HepG2 (cell line): Measurements from ENCODE around the gene SRCIN1. TPM values are rescaled to one million over a fixed set of nuclear protein-coding genes. Genes with fewer than 3 reads are reported as not detected.
A peak's percentile ranks its signal among the peaks of the same experiment; 100 is the strongest.

Experiments
- ATM ChIP-seq: fragments of 450-650 bp; IDR thresholded peaks from 2 replicates; pipeline ENCODE4 v1.7.1; 2017; ENCODE audit warnings: mild to moderate bottlenecking, borderline replicate concordance
- ATRX ChIP-seq: sonication (generic); formaldehyde crosslinking; IDR thresholded peaks from 2 replicates; pipeline ENCODE4 v1.4.0; 2020; ENCODE audit warnings: missing genetic modification reagents, borderline replicate concordance
- CERS6 ChIP-seq: sonication (generic); formaldehyde crosslinking; IDR thresholded peaks from 2 replicates; pipeline ENCODE4 v1.5.0; 2020; ENCODE audit warnings: missing genetic modification reagents
- CHCHD3 ChIP-seq: sonication (generic); formaldehyde crosslinking; IDR thresholded peaks from 2 replicates; pipeline ENCODE4 v1.8.0; 2022; ENCODE audit warnings: mild to moderate bottlenecking, missing genetic modification reagents, moderate library complexity
- EEA1 ChIP-seq: sonication (generic); formaldehyde crosslinking; IDR thresholded peaks from 2 replicates; pipeline ENCODE4 v1.5.1; 2020; ENCODE audit warnings: mild to moderate bottlenecking, missing genetic modification reagents, borderline replicate concordance
- FLYWCH1 ChIP-seq: sonication (generic); formaldehyde crosslinking; IDR thresholded peaks from 2 replicates; pipeline ENCODE4 v1.8.1; 2023; ENCODE audit warnings: mild to moderate bottlenecking, missing genetic modification reagents
- GABPB1 ChIP-seq: IDR thresholded peaks from 2 replicates; pipeline ENCODE4 v1.6.1; 2016; ENCODE audit warnings: mild to moderate bottlenecking, missing genetic modification reagents, moderate library complexity, missing compliant biosample characterization
- GFI1 ChIP-seq: sonication (generic); formaldehyde crosslinking; IDR thresholded peaks from 2 replicates; pipeline ENCODE4 v1.5.0; 2020; ENCODE audit warnings: missing genetic modification reagents, mild to moderate bottlenecking, borderline replicate concordance
- MED13 ChIP-seq: sonication (generic); formaldehyde crosslinking; IDR thresholded peaks from 2 replicates; pipeline ENCODE4 v1.5.0; 2020; ENCODE audit warnings: missing genetic modification reagents
- MYC ChIP-seq: sonication (generic); formaldehyde crosslinking; IDR thresholded peaks from 2 replicates; pipeline ENCODE4 v1.9.0; 2021; ENCODE audit warnings: missing genetic modification reagents, borderline replicate concordance
- PAX8 ChIP-seq: sonication (generic); formaldehyde crosslinking; IDR thresholded peaks from 2 replicates; pipeline ENCODE4 v1.8.0; 2022; ENCODE audit warnings: mild to moderate bottlenecking, missing genetic modification reagents, borderline replicate concordance
- SAFB2 ChIP-seq: sonication (generic); formaldehyde crosslinking; IDR thresholded peaks from 2 replicates; pipeline ENCODE4 v1.5.1; 2020; ENCODE audit warnings: missing genetic modification reagents, low read depth, mild to moderate bottlenecking, borderline replicate concordance
- SIN3B ChIP-seq: fragments of 150-350 bp; IDR thresholded peaks from 2 replicates; pipeline ENCODE4 v1.6.1; 2014; ENCODE audit warnings: low read length
- SMAD9 ChIP-seq: sonication (generic); formaldehyde crosslinking; IDR thresholded peaks from 2 replicates; pipeline ENCODE4 v1.5.1; 2020; ENCODE audit warnings: mild to moderate bottlenecking, missing genetic modification reagents
- ZBTB10 ChIP-seq: sonication (generic); formaldehyde crosslinking; IDR thresholded peaks from 2 replicates; pipeline ENCODE4 v1.4.0; 2020; ENCODE audit warnings: missing genetic modification reagents, borderline replicate concordance
- ZBTB25 ChIP-seq: IDR thresholded peaks from 2 replicates; pipeline ENCODE4 v1.6.1; 2018; ENCODE audit warnings: missing genetic modification reagents
- ZMYM3 ChIP-seq: sonication (generic); formaldehyde crosslinking; IDR thresholded peaks from 2 replicates; pipeline ENCODE4 v1.5.1; 2020; ENCODE audit warnings: mild to moderate bottlenecking, missing genetic modification reagents
- ZNF317 ChIP-seq: sonication (generic); formaldehyde crosslinking; IDR thresholded peaks from 2 replicates; pipeline ENCODE4 v1.5.0; 2020; ENCODE audit warnings: mild to moderate bottlenecking, missing genetic modification reagents
- ZNF335 ChIP-seq: sonication (generic); formaldehyde crosslinking; IDR thresholded peaks from 2 replicates; pipeline ENCODE4 v1.4.0; 2020; ENCODE audit warnings: missing genetic modification reagents
- ZNF362 ChIP-seq: sonication (generic); formaldehyde crosslinking; IDR thresholded peaks from 2 replicates; pipeline ENCODE4 v1.4.0; 2020; ENCODE audit warnings: missing genetic modification reagents, mild to moderate bottlenecking, borderline replicate concordance
- ZNF543 ChIP-seq: sonication (generic); formaldehyde crosslinking; IDR thresholded peaks from 2 replicates; pipeline ENCODE4 v1.4.0; 2020; ENCODE audit warnings: mild to moderate bottlenecking, missing genetic modification reagents
- polyA plus RNA-seq, 8 experiments: library from polyadenylated mRNA; depleted of rRNA in 3 of 8; stranded (reverse) in 7 of 8; unstranded in 1 of 8; fragments of >200 nt; fragmentation: Illumina TruSeq in 4 of 8; extraction: Trizol in 4 of 8; gene quantifications; 2 replicates each; pipeline versions ENCODE4 v1.2.1 to v1.2.3, GENCODE V29; 2011 to 2016; ENCODE audit warnings: low read depth in 4 of 8, missing spikeins in 1 of 8, mixed read lengths in 1 of 8; ENCODE audit not compliant: insufficient read depth in 1 of 8
- total RNA-seq, 5 experiments: library from RNA; depleted of rRNA; stranded (reverse); fragments of >200 nt; fragmentation: Illumina TruSeq; extraction: Trizol; gene quantifications; 2 replicates each; pipeline ENCODE4 v1.2.3, GENCODE V29; 2016; ENCODE audit warnings: low read depth in 1 of 5
- TF ChIP-seq, protein P1 (sequence below), 2 experiments: sonication (generic) in 1 of 2; formaldehyde crosslinking in 1 of 2; IDR thresholded peaks; 2 replicates each; pipeline versions ENCODE4 v1.5.1 to v1.6.1; 2011 to 2020; ENCODE audit warnings: borderline replicate concordance in 1 of 2, low read depth in 1 of 2, low read length in 1 of 2, mild to moderate bottlenecking in 1 of 2, missing genetic modification reagents in 1 of 2, moderate library complexity in 1 of 2

The SRCIN1 gene
- total and polyA plus RNA-seq, 2 of the 13 experiments (the other 11 are each of a cell fraction or from before 2014, with no cell fraction given) = 1.2 to 9.6 TPM

GRCh38 chr17:38584350-38584925 lies 21.3 kb downstream of the SRCIN1 start (continued):
- peak; percentile 57; the same call in 1 of the 2 replicates for TF ChIP-seq ZMYM3 (CRISPR knock-in tag)
- peak; percentile 73 for TF ChIP-seq GABPB1
- TF ChIP-seq CHCHD3 (CRISPR knock-in tag) = no peak
- TF ChIP-seq ATM = no peak
- no peak for TF ChIP-seq ZNF543 (CRISPR knock-in tag)
- no peak for TF ChIP-seq EEA1 (CRISPR knock-in tag)
- no peak for TF ChIP-seq SAFB2 (CRISPR knock-in tag)
- TF ChIP-seq PAX8 = no peak
- no peak for TF ChIP-seq GFI1
- TF ChIP-seq ZNF317 (CRISPR knock-in tag) = 0 out of 2 replicates have a peak, but pooled peaks have one; percentile 39
- no peak for TF ChIP-seq SIN3B
- TF ChIP-seq FLYWCH1 (CRISPR knock-in tag) = no peak
- TF ChIP-seq ZNF335 (CRISPR knock-in tag) = no peak
- TF ChIP-seq MYC (CRISPR knock-in tag) = no peak
- no peak for TF ChIP-seq MED13 (CRISPR knock-in tag)
- no peak for TF ChIP-seq ZNF362 (CRISPR knock-in tag)
- TF ChIP-seq SMAD9 (CRISPR knock-in tag) = no peak
- 0 out of 2 replicates have a peak, but pooled peaks have one; percentile 36 for TF ChIP-seq ZBTB25
- no peak for TF ChIP-seq ZBTB10 (CRISPR knock-in tag)
- no peak for TF ChIP-seq ATRX (CRISPR knock-in tag)
- TF ChIP-seq, protein P1, sequence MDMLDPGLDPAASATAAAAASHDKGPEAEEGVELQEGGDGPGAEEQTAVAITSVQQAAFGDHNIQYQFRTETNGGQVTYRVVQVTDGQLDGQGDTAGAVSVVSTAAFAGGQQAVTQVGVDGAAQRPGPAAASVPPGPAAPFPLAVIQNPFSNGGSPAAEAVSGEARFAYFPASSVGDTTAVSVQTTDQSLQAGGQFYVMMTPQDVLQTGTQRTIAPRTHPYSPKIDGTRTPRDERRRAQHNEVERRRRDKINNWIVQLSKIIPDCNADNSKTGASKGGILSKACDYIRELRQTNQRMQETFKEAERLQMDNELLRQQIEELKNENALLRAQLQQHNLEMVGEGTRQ (IDR thresholded peaks at IDR 0.05; ENCODE audit: low read depth, low read length) = no peak
- TF ChIP-seq, protein P1 (CRISPR knock-in tag; IDR thresholded peaks at IDR 0.05; ENCODE audit: borderline replicate concordance) = no peak
- TF ChIP-seq CERS6 = no peak
